NT2/D1 (cell line): Measurements from ENCODE around the gene C6orf62.

Experiments
- SUZ12 ChIP-seq: IDR thresholded peaks from 2 replicates; pipeline ENCODE4 v1.6.1; 2011; ENCODE audit not compliant: insufficient read length, insufficient read depth; ENCODE audit errors: extremely low read depth
- YY1 ChIP-seq: IDR thresholded peaks from 2 replicates; pipeline ENCODE4 v1.6.1; 2011; ENCODE audit not compliant: insufficient read length, insufficient read depth
- ZNF274 ChIP-seq: IDR thresholded peaks from 2 replicates; pipeline ENCODE4 v1.6.1; 2011; ENCODE audit warnings: mild to moderate bottlenecking, low read depth, low read length

DNA sequence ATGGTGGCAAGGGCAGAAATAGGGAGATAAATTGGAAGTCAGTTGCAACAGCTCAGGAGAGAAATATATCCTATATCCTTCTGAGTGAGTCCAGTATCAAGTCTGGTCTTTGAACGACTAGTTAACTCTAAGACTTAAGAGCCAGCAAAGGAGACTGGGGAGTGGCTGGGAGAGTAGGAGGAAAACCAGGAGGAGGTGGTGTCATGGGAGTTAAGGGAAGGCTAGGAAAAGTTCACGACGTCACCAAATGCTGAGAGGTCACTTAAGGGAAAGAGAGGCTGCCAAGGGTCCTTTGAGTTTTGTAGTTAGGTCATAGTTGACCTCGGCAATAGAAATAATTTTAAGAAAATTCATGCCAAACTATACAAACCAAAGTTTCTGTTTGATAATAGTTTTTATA is 27.0 kb downstream of the C6orf62 start:
- TF ChIP-seq YY1 (no peak), ZNF274 (no peak), SUZ12 (no peak)
